Stimulated activated CD4-positive, alpha-beta T cell treated with anti-CD3 and anti-CD28 coated beads, Interleukin-4, amount 100 ng/mL, for 24 hours (primary cell): ENCODE measurements around the gene ACE.
"Not testable (repeated sequence)": the region's sequence is repeated elsewhere in the genome, so short reads cannot be mapped to it uniquely, and the experiment has no call there.

ENCODE experiments used
- DNase-seq: peaks from one replicate; pipeline ENCODE4 v3.0.0-alpha.2; 2020

ACE gene

GRCh38 chr17:63445065-63445464 lies 31.8 kb upstream of the ACE start:
- no peak for DNase-seq

DNA sequence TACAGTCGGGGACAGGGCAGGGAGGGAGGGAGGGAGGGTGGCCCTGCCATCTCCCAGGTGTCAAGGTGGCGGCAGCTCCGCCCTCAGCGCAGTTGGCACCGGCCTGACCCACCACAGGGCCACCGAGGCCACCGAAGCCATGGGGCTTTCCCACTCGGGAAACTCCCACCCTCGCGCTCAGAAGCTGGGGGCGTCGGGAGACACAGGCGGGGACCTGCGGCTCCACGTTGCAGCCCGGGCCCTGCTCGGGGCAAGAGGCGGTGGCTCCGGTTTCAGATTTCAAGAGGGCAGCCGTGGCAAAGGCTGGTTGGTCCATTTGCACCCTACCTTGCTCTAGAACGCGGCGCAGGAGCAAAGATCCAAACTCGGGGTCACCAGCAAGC lies 31.3 kb upstream of the ACE start:
- DNase-seq: peak; percentile 62

DNA sequence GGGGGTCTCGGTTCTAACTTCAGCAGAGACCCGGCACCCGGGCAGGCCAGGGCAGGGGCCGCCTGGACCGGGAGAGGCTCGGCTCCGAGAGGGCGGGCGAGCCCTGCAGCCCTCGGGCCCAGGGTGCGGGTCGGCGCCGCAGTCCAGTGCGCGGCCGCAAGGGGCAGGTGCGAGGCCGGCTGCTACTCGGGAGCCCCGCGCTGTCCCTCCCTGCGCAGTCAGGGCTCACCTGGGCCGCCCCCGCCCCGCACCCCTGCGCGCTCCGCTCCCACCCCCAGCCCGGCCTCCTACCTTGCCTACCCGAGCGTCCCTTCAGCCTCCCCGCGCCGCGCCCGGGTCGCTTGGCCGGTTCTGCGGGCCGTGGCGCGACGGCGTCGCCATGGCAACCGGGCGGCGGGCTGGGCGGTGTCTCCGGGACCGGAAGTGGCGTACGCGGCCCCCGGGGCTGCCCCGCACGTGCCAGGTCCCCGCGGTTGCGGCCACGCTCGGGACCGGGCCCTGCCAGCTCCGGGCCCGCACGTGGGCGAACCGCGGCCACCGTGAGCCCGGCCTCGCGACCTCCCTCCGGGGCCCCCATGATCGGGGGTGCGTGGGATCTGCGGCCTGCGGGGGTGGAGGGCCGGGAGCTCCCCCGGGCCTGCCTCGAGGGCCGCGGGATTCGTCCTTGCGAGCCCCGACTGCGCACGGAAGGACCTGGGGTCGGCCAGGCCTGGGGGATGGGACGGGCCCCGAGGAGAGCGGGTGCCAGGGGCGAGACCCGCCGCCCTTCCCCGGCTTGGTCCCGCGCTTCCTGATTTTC lies 30.7 kb upstream of the ACE start, which contains the start of gene CYB561:
Gene CYB561 (minus strand): TSS at position 353 of the 799 bp plus-strand sequence. CDS start 8,759 bp downstream, outside the sequence.
- peak; percentile 73 for DNase-seq

- DNase-seq: peak; percentile 52
Observed at GRCh38 chr17:63446753-63447470, 29.9 kb upstream of the ACE start.

- DNase-seq: no peak
Observed at GRCh38 chr17:63447471-63448009, 29.3 kb upstream of the ACE start.

GRCh38 chr17:63448655-63449054 lies 28.2 kb upstream of the ACE start:
- no peak for DNase-seq

GRCh38 chr17:63450551-63450950 lies 26.3 kb upstream of the ACE start:
- no peak for DNase-seq

DNA sequence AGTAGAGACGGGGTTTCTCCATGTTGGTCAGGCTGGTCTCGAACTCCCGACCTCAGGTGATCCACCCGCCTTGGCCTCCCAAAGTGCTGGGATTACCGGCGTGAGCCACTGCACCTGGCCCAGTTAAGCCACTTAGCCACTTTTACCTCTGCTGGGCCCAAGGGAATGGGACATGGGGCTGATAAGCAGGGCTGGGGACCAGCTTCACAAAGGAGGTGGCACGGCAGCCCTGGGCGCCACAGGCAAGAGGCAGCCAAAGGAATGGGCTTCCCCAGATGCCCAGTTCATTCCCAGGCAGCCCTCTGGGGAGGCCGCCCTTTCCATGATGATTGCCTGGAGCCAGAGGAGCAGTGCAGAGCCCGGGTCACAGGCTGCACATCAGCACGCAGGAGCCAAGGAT lies 25.7 kb upstream of the ACE start:
- no peak for DNase-seq

DNA sequence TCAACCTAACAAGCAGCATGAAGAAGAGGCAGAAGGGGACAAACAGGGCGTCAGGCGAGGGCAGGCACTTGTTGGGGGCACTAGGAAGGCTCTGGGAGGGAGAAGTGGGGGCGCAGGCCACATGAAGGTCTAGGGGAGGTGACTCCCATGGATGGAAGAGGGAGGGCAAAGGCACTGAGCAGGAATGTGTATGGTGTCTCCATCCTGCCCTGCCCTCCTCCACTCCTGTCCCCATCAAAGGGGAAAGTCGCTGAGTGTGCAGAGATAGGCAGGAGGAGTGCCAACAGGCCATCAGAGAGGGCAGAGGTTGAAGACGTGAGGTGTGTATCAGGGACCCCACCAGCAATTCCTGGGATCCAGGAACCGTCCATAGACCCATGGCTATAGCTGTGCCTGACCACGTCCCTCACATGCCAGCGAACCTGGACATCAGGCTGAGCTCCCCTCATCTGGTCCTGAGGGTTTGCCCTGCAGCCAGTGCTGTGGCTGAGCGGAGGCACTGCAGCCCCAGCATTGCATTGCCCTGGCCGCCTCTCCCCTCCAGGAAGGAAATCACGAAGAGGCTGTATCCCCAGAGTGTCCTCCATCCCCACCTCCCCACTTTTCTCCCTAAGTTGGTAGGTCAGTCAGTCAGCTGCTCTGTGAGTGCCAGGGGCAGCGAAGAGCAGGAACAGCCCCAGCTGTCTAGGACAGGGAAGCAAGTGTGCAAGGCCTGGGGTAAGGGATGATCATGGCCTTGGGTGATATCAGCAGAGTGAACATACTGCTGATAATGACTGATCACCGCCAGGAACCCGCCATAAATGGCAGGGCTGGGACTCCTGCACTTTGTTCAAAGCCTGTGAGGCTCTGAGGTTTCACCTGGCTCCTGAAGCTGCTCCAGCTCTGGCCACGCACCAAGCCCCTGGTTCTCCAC lies 24.6 kb upstream of the ACE start:
- DNase-seq: no peak

- DNase-seq: no peak
Observed at GRCh38 chr17:63452962-63453551, 23.8 kb upstream of the ACE start.

GRCh38 chr17:63454357-63454756 lies 22.5 kb upstream of the ACE start:
- DNase-seq: not testable (repeated sequence)

- no peak for DNase-seq
Observed at GRCh38 chr17:63454915-63455314, 21.9 kb upstream of the ACE start.

DNA sequence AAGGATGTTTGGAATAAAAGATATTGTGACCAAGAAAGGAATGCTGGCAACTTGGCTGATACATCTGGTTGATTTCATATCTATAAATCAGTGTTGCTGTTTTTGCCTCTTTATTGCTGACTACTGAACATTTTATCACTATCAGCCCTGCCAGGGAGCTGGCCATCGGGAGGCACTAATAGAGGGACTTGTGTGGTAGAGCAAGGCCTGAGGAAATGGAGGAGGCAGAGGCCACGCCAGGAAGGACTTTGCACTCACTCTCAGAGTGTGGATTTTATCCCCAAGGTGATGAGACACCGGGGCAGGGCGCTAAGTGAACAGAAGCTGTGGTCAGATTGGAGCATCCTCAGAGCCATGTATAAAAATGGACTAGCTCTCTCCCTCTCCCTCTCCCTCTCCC lies 21.4 kb upstream of the ACE start:
- no peak for DNase-seq

DNA sequence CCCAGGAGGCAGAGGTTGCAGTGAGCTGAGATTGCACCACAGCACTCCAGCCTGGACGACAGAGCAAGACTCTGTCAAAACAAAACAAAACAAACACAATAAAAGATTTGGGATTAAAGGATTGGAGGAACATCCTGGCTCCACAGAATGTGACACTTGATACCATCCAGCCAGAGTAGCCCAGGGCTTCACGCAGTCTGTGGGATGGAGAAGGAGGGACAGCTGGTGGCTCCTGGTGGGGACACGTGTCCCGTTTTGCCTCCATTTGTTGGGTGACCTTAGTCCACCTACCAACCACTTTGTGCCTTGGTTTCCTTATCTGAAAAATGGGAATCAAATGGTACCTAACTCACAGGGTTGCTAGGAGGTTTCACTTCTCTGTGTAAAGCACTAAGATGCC lies 18.4 kb upstream of the ACE start:
- DNase-seq: no peak

DNA sequence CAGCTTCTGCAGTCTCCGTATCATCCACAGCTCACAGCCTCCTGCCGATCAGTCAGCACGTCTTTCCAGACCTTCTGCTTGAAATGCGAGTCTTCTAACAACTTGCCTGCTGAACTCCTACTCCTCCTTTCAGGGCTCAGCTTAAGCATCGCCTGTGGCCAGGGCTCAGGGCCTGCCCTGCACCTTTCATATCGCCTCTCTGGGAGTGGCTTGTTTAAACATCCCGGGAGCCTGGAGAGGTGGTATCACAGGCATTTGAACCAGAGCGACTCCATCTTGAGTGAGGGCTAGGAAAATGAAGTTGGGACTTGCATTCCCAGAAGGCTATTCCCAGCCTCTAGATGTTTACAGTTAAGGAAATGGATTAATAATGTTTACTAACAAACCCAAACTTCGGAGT lies 16.8 kb upstream of the ACE start:
- no peak for DNase-seq

GRCh38 chr17:63463771-63464170 lies 13.1 kb upstream of the ACE start:
- no peak for DNase-seq

GRCh38 chr17:63464691-63465236 lies 12.1 kb upstream of the ACE start:
- no peak for DNase-seq

- not testable (repeated sequence) for DNase-seq
Observed at GRCh38 chr17:63468099-63468498, 8.8 kb upstream of the ACE start.

DNA sequence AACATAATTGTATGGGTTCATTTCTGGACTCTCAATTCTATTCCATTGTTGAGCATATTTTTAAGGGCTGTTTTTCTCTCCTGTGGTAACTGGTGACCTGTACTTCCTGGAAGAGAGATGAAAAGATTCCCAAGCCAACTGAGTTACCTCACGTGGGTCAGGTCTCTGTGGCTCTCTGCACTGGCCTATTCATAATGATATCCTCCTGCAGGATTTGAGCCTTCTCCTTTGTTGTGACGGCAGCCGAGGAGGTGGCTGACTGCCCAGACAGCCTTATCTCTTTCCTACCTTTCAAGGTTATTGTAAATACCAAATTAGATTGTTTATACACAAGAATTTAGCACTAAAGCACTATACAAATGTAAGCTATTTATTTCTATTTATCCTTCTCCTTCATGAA lies 2.7 kb upstream of the ACE start:
- no peak for DNase-seq

DNA sequence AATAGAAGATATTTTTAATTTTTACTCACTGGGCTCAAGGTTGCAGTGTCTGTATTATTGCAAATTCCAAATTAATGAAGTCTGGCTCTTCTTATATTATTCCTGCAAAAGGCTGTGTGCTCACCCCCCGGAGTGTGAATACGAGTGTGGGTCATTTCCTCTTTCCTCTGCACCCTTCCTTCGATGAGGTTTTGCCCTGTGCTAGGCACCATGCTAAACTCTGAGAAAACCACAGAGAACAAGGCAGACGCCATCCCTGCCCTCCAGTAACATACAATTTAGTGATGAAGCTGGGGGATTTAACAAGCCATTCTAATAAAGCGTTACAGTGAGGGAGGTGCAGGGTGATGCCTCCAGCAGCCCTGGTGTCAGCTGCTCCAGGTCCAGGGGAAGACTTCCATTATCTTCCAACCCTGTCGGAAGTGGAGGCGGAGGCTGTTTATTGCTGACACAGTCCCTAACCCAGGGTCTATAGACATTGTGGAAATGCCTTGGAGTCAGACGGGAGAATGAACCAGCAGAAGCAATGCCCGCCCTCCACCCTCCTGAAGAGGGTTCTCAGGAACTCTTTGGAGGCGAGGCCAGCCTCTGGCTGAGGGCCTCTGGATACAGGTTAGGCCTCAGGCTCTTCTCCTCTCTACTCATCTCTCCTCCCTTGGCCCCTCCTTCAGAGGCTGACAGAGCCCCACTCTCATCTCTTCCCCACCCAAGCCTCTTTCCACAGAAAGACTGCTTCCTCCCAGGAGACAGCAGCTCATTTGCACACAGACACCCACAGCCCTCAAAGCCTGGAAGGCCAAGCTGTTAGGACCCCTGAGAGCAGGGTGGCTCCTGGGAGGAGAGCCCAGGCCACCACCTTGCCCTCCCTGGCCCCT lies 2.0 kb upstream of the ACE start:
- no peak for DNase-seq
